IPS DF 6.9 (cell line): ENCODE results near the gene ZFAND5.

Experiments
- DNase-seq: peaks from one replicate; pipeline ENCODE4 v3.0.0-alpha.2; 2013; ENCODE audit warnings: low read depth, low spot score
- H3K27ac ChIP-seq: one replicate; pipeline ENCODE4 v1.5.1; 2013; ENCODE audit warnings: low read length, control low read depth
- H3K27me3 ChIP-seq: 2 replicates; pipeline ENCODE4 v1.6.1; 2013; ENCODE audit warnings: mild to moderate bottlenecking, low read length; ENCODE audit not compliant: control insufficient read depth, insufficient read depth
- H3K36me3 ChIP-seq: 2 replicates; pipeline ENCODE4 v1.6.1; 2013; ENCODE audit warnings: low read length; ENCODE audit not compliant: control insufficient read depth, insufficient read depth
- H3K4me1 ChIP-seq: 2 replicates; pipeline ENCODE4 v1.6.1; 2013; ENCODE audit warnings: low read length; ENCODE audit not compliant: control insufficient read depth, insufficient read depth
- H3K4me3 ChIP-seq: 2 replicates; pipeline ENCODE4 v1.5.1; 2013; ENCODE audit warnings: mild to moderate bottlenecking, low read length
- H3K9me3 ChIP-seq: 2 replicates; pipeline ENCODE4 v1.6.1; 2013; ENCODE audit warnings: low read length, inconsistent platforms; ENCODE audit not compliant: control insufficient read depth, insufficient read depth
- WGBS: extraction: QIAGEN DNeasy Blood & Tissue Kit; methylation state at CpG from one replicate; pipeline ENCODE4 v1.1.7; 2013; ENCODE audit warnings: mixed read lengths, missing lambda C conversion rate; ENCODE audit not compliant: insufficient read length, insufficient coverage; 5-methylcytosine and 5-hydroxymethylcytosine counted together

The ZFAND5 gene

GRCh38 chr9:72362680-72363139 lies 2.3 kb downstream of the ZFAND5 start:
- WGBS = no CpG with 5 or more reads among the region's 2 CpGs

GRCh38 chr9:72362118-72362531 lies 2.9 kb downstream of the ZFAND5 start:
- Histone ChIP-seq H3K4me1 (no peaks in the 10 kb centered on the region), H3K27me3 (no peaks in the 10 kb centered on the region), H3K27ac (no peak overlapping the region), H3K9me3 (no peaks in the 10 kb centered on the region), H3K36me3 (peaks cover 9% of the 10 kb centered on the region; the same call in 1 of the 2 replicates), H3K4me3 (peak overlapping the region; percentile 70; the same call in 1 of the 2 replicates)
- no CpG with 5 or more reads among the region's 2 CpGs for WGBS
- DNase-seq = no peak

More at GRCh38 chr9:72362680-72363139, 2.3 kb downstream of the ZFAND5 start:
- Histone ChIP-seq H3K27me3 (no peaks in the 10 kb centered on the region), H3K27ac (no peak overlapping the region), H3K9me3 (no peaks in the 10 kb centered on the region), H3K36me3 (peaks cover 9% of the 10 kb centered on the region; the same call in 1 of the 2 replicates), H3K4me1 (no peaks in the 10 kb centered on the region), H3K4me3 (peak overlapping the region; percentile 70; the same call in 1 of the 2 replicates)
- DNase-seq = no peak

- no CpG with 5 or more reads among the region's 3 CpGs for WGBS
- DNase-seq = no peak
- Histone ChIP-seq H3K9me3 (no peaks in the 10 kb centered on the region), H3K27me3 (no peaks in the 10 kb centered on the region), H3K4me3 (no peak overlapping the region), H3K27ac (no peak overlapping the region), H3K36me3 (peaks cover 13% of the 10 kb centered on the region; the same call in 1 of the 2 replicates), H3K4me1 (no peaks in the 10 kb centered on the region)
Observed at GRCh38 chr9:72361217-72361616, 3.8 kb downstream of the ZFAND5 start.

- Histone ChIP-seq H3K36me3 (peaks cover 16% of the 10 kb centered on the region; the same call in 1 of the 2 replicates), H3K4me3 (no peak overlapping the region), H3K4me1 (no peaks in the 10 kb centered on the region), H3K9me3 (no peaks in the 10 kb centered on the region), H3K27ac (no peak overlapping the region), H3K27me3 (no peaks in the 10 kb centered on the region)
- DNase-seq = no peak
Observed at GRCh38 chr9:72360324-72360723, 4.7 kb downstream of the ZFAND5 start.

GRCh38 chr9:72356041-72356582 lies 8.9 kb downstream of the ZFAND5 start:
- H3K9me3 ChIP-seq = no peaks in the 10 kb centered on the region
- H3K27ac ChIP-seq = no peak overlapping the region
- no peak for DNase-seq
- no peaks in the 10 kb centered on the region for H3K4me1 ChIP-seq
- WGBS = no CpG with 5 or more reads among the region's 8 CpGs
- no peak overlapping the region for H3K4me3 ChIP-seq
- H3K36me3 ChIP-seq = peaks cover 17% of the 10 kb centered on the region; the same call in 1 of the 2 replicates
- no peaks in the 10 kb centered on the region for H3K27me3 ChIP-seq

GRCh38 chr9:72355153-72355552 lies 9.9 kb downstream of the ZFAND5 start:
- Histone ChIP-seq H3K4me1 (no peaks in the 10 kb centered on the region), H3K4me3 (no peak overlapping the region), H3K27ac (no peak overlapping the region), H3K9me3 (no peaks in the 10 kb centered on the region), H3K36me3 (peaks cover 14% of the 10 kb centered on the region; the same call in 1 of the 2 replicates), H3K27me3 (no peaks in the 10 kb centered on the region)
- WGBS = no CpG with 5 or more reads among the region's 4 CpGs
- no peak for DNase-seq

GRCh38 chr9:72354704-72355103 lies 10.3 kb downstream of the ZFAND5 start:
- WGBS = no CpG with 5 or more reads among the region's 1 CpG
- no peaks in the 10 kb centered on the region for H3K4me1 ChIP-seq
- H3K4me3 ChIP-seq = no peak overlapping the region
- no peak overlapping the region for H3K27ac ChIP-seq
- H3K27me3 ChIP-seq = no peaks in the 10 kb centered on the region
- no peaks in the 10 kb centered on the region for H3K9me3 ChIP-seq
- peaks cover 13% of the 10 kb centered on the region; the same call in 1 of the 2 replicates for H3K36me3 ChIP-seq
- DNase-seq = no peak

GRCh38 chr9:72353455-72354116 lies 11.4 kb downstream of the ZFAND5 start:
- Histone ChIP-seq H3K9me3 (no peaks in the 10 kb centered on the region), H3K27ac (no peak overlapping the region), H3K27me3 (no peaks in the 10 kb centered on the region), H3K4me1 (no peaks in the 10 kb centered on the region), H3K4me3 (no peak overlapping the region), H3K36me3 (peaks cover 11% of the 10 kb centered on the region; the same call in 1 of the 2 replicates)
- no peak for DNase-seq
- WGBS = no CpG with 5 or more reads among the region's 4 CpGs

GRCh38 chr9:72352911-72353388 lies 12.1 kb downstream of the ZFAND5 start:
- no peaks in the 10 kb centered on the region for H3K9me3 ChIP-seq
- DNase-seq = no peak
- no CpG with 5 or more reads among the region's 2 CpGs for WGBS
- H3K36me3 ChIP-seq = peaks cover 11% of the 10 kb centered on the region; the same call in 1 of the 2 replicates
- H3K27ac ChIP-seq = no peak overlapping the region
- no peak overlapping the region for H3K4me3 ChIP-seq
- H3K4me1 ChIP-seq = no peaks in the 10 kb centered on the region
- no peaks in the 10 kb centered on the region for H3K27me3 ChIP-seq

- no peaks in the 10 kb centered on the region for H3K4me1 ChIP-seq
- no peak overlapping the region for H3K27ac ChIP-seq
- no CpG with 5 or more reads among the region's 15 CpGs for WGBS
- H3K4me3 ChIP-seq = no peak overlapping the region
- DNase-seq = no peak
- H3K36me3 ChIP-seq = peaks cover 10% of the 10 kb centered on the region; the same call in 1 of the 2 replicates
- H3K9me3 ChIP-seq = no peaks in the 10 kb centered on the region
- no peaks in the 10 kb centered on the region for H3K27me3 ChIP-seq
Observed at GRCh38 chr9:72351538-72352453, 13.2 kb downstream of the ZFAND5 start.
